OCI-LY3 (cell line): ENCODE results near the gene CRTC1.

Experiments
- EZH2phosphoT487 ChIP-seq: fragments of 200-600 bp; shearing (Covaris generic); IDR thresholded peaks from 2 replicates; pipeline ENCODE4 v1.6.1; 2018; ENCODE audit warnings: antibody characterized with exemption, mixed run types, low read depth
- TF ChIP-seq, protein P1 (sequence below): fragments of 200-600, 300-600 bp; sonication (generic); IDR thresholded peaks from 2 replicates; pipeline ENCODE4 v1.5.1; 2014; ENCODE audit warnings: antibody characterized with exemption, low read length, low read depth

DNA sequence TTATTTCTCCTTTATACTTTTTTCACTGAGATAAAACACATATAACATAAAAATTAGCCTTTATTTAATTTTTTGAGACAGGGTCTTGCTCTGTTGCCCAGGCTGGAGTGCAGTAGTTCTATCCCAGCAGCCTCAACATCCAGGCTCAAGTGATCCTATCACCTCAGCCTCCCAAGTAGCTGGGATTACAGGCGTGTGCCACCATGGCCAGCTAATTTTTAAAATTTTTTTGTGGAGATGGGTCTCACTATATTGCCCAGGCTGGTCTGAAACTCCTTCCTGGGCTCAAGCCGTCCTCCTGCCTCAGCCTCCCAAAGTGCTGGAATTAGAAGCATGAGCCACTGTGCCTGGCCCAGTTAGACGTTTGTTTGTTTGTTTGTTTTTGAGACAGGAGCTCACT lies 28.4 kb downstream of the CRTC1 start:
- TF ChIP-seq, protein P1, sequence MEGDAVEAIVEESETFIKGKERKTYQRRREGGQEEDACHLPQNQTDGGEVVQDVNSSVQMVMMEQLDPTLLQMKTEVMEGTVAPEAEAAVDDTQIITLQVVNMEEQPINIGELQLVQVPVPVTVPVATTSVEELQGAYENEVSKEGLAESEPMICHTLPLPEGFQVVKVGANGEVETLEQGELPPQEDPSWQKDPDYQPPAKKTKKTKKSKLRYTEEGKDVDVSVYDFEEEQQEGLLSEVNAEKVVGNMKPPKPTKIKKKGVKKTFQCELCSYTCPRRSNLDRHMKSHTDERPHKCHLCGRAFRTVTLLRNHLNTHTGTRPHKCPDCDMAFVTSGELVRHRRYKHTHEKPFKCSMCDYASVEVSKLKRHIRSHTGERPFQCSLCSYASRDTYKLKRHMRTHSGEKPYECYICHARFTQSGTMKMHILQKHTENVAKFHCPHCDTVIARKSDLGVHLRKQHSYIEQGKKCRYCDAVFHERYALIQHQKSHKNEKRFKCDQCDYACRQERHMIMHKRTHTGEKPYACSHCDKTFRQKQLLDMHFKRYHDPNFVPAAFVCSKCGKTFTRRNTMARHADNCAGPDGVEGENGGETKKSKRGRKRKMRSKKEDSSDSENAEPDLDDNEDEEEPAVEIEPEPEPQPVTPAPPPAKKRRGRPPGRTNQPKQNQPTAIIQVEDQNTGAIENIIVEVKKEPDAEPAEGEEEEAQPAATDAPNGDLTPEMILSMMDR, result no peak
- TF ChIP-seq EZH2phosphoT487, result no peak
